Central memory CD4-positive, alpha-beta T cell (primary cell): ENCODE results near the gene NFATC3.

ENCODE experiments used
- DNase-seq: peaks from one replicate; pipeline ENCODE4 v3.0.0; 2022

NFATC3 gene

GRCh38 chr16:68233085-68233834, 148.1 kb downstream of the NFATC3 start:
- DNase-seq, result peak; percentile 5

- DNase-seq, result no peak
Observed at GRCh38 chr16:68233835-68234187, 148.6 kb downstream of the NFATC3 start.

GRCh38 chr16:68234188-68235107, 149.3 kb downstream of the NFATC3 start:
- DNase-seq, result no peak

GRCh38 chr16:68235108-68235886, 150.1 kb downstream of the NFATC3 start:
- peak; percentile 10 for DNase-seq

- no peak for DNase-seq
Observed at GRCh38 chr16:68235887-68236136, 150.6 kb downstream of the NFATC3 start, which contains the start of gene ESRP2. TSS of gene ESRP2 (minus strand) at chr16:68236127. CDS start at chr16:68236045, 82 bp downstream.

GRCh38 chr16:68236137-68236825, 151.1 kb downstream of the NFATC3 start:
- peak; percentile 45 for DNase-seq

GRCh38 chr16:68236826-68237242, 151.7 kb downstream of the NFATC3 start:
- peak; percentile 8 for DNase-seq

GRCh38 chr16:68237243-68238028, 152.3 kb downstream of the NFATC3 start:
- peak; percentile 82 for DNase-seq

- no peak for DNase-seq
Observed at GRCh38 chr16:68238029-68238345, 152.8 kb downstream of the NFATC3 start.

- no peak for DNase-seq
Observed at GRCh38 chr16:68242085-68242484, 156.9 kb downstream of the NFATC3 start.

- DNase-seq, result no peak
Observed at GRCh38 chr16:68242926-68243858, 158.0 kb downstream of the NFATC3 start.

GRCh38 chr16:68244481-68244902, 159.3 kb downstream of the NFATC3 start:
- DNase-seq, result no peak

GRCh38 chr16:68244903-68245853, 160.0 kb downstream of the NFATC3 start, which contains the start of gene PLA2G15:
TSS of gene PLA2G15 (plus strand) at chr16:68245373. CDS start at chr16:68245427, 54 bp downstream.
- DNase-seq, result peak; percentile 91

- DNase-seq, result no peak
Observed at GRCh38 chr16:68246121-68246520, 161.0 kb downstream of the NFATC3 start.

GRCh38 chr16:68246666-68247065, 161.5 kb downstream of the NFATC3 start:
- no peak for DNase-seq

GRCh38 chr16:68247400-68247799, 162.2 kb downstream of the NFATC3 start:
- DNase-seq, result no peak

GRCh38 chr16:68247932-68248331, 162.8 kb downstream of the NFATC3 start:
- DNase-seq, result no peak

- DNase-seq, result no peak
Observed at GRCh38 chr16:68249371-68249770, 164.2 kb downstream of the NFATC3 start.

GRCh38 chr16:68250951-68251350, 165.8 kb downstream of the NFATC3 start:
- no peak for DNase-seq
